Fibroblast of lung (primary cell): ENCODE results near the gene ACTR1A. TPM values are rescaled to one million over a fixed set of nuclear protein-coding genes. Genes with fewer than 3 reads are reported as not detected.

Experiments
- DNase-seq, 2 donors: peaks; one replicate each; pipeline versions ENCODE4 v3.0.0 to v3.0.0-alpha.2; 2010; ENCODE audit warnings: low read depth in 2 of 2
- H2AFZ ChIP-seq: 2 replicates; pipeline ENCODE4 v1.5.1; 2012; ENCODE audit warnings: low read length, control low read depth, inconsistent platforms
- H3K27ac ChIP-seq: 2 replicates; pipeline ENCODE4 v1.5.1; 2011; ENCODE audit warnings: low read length, control low read depth; ENCODE audit not compliant: insufficient read depth
- H3K27me3 ChIP-seq: 2 replicates; pipeline ENCODE4 v1.5.1; 2011; ENCODE audit warnings: mild to moderate bottlenecking, low read length; ENCODE audit not compliant: control insufficient read depth, insufficient read depth
- H3K36me3 ChIP-seq: 2 replicates; pipeline ENCODE4 v1.5.1; 2011; ENCODE audit warnings: low read length; ENCODE audit not compliant: control insufficient read depth, insufficient read depth
- H3K4me1 ChIP-seq: 2 replicates; pipeline ENCODE4 v1.5.1; 2011; ENCODE audit warnings: low read length; ENCODE audit not compliant: control insufficient read depth, insufficient read depth; ENCODE audit errors: extremely low read depth
- H3K4me2 ChIP-seq: 2 replicates; pipeline ENCODE4 v1.5.1; 2011; ENCODE audit warnings: low read length, control low read depth; ENCODE audit not compliant: insufficient read depth; ENCODE audit errors: extremely low read depth
- H3K4me3 ChIP-seq, 4 experiments: fragments of 200-600 bp in 1 of 4; sonication (generic) in 1 of 4; replicated peaks in 1 of 4; 2 replicates each; pipeline ENCODE4 v1.5.1; 2011 to 2016; ENCODE audit warnings: low read length in 4 of 4, low read depth in 3 of 4, mild to moderate bottlenecking in 3 of 4, control low read depth in 2 of 4, inconsistent platforms in 1 of 4, mixed read lengths in 1 of 4; ENCODE audit not compliant: insufficient read depth in 1 of 4; ENCODE audit errors: control extremely low read depth in 1 of 4
- H3K79me2 ChIP-seq: 2 replicates; pipeline ENCODE4 v1.5.1; 2012; ENCODE audit warnings: mild to moderate bottlenecking, low read length, inconsistent platforms; ENCODE audit not compliant: control insufficient read depth, insufficient read depth
- H3K9ac ChIP-seq: 2 replicates; pipeline ENCODE4 v1.5.1; 2011; ENCODE audit warnings: mild to moderate bottlenecking, low read length, control low read depth; ENCODE audit not compliant: insufficient read depth
- H3K9me3 ChIP-seq: 2 replicates; pipeline ENCODE4 v1.5.1; 2012; ENCODE audit warnings: low read depth, low read length; ENCODE audit not compliant: control insufficient read depth, insufficient read depth
- H4K20me1 ChIP-seq: 2 replicates; pipeline ENCODE4 v1.5.1; 2011; ENCODE audit warnings: low read length; ENCODE audit not compliant: control insufficient read depth, insufficient read depth; ENCODE audit errors: extremely low read depth
- EZH2 ChIP-seq: IDR thresholded peaks from 2 replicates; pipeline ENCODE4 v1.5.1; 2012; ENCODE audit warnings: low read length, control low read depth, mild to moderate bottlenecking; ENCODE audit errors: missing control alignments
- polyA plus RNA-seq, 2 donors: library from polyadenylated mRNA; depleted of rRNA in 1 of 2; stranded (reverse) in 1 of 2; unstranded in 1 of 2; fragments of >200 nt; gene quantifications; 2 replicates each; pipeline ENCODE4 v1.2.1, GENCODE V29; 2011 to 2012; ENCODE audit warnings: missing spikeins in 1 of 2
- total RNA-seq: library from RNA; depleted of rRNA; stranded (reverse); fragments of >200 nt; gene quantifications from 2 replicates; pipeline ENCODE4 v1.2.1, GENCODE V29; 2014
- TF ChIP-seq, protein P1 (sequence below), 2 donors: IDR thresholded peaks in 1 of 2; conservative IDR thresholded peaks in 1 of 2; 1 replicate in 1 of 2; 2 replicates in 1 of 2; pipeline ENCODE4 v1.5.1; 2011 to 2012; ENCODE audit warnings: low read length in 2 of 2, control low read depth in 1 of 2, inconsistent platforms in 1 of 2, low read depth in 1 of 2, mild to moderate bottlenecking in 1 of 2

The ACTR1A gene
- total and polyA plus RNA-seq, 2 donors (not counting 1 experiment from before 2014, with no cell fraction given): 125 to 128 TPM

DNA sequence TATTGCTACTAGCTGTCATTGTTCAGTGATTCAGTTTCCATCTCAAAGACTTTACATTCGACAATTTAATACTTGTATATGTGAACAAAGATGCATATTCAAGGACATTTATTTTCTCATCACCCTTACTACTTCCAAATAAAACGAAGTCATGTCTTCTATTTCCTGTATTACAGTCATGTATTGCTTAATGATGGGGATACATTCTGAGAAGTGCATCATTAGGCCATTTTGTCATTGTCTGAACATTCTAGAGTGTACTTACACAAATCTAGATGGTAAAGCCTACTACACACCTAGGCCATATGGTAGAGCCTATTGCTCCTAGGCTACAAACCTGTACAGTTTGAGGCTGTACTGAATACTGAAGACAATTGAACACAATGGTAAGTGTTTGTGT lies 57.7 kb downstream of the ACTR1A start:
- Histone ChIP-seq H3K9ac (no peak overlapping the region), H3K79me2 (no peaks in the 10 kb centered on the region), H3K27ac (no peak overlapping the region), H3K27me3 (peaks cover 2% of the 10 kb centered on the region), H3K4me2 (no peak overlapping the region), H3K4me1 (no peaks in the 10 kb centered on the region), H3K4me3 (no peak overlapping the region), H2AFZ (no peak overlapping the region), H3K9me3 (no peaks in the 10 kb centered on the region), H4K20me1 (no peaks in the 10 kb centered on the region), H3K36me3 (no peaks in the 10 kb centered on the region)
- no peak for DNase-seq
- TF ChIP-seq EZH2: no peak
- TF ChIP-seq, protein P1, sequence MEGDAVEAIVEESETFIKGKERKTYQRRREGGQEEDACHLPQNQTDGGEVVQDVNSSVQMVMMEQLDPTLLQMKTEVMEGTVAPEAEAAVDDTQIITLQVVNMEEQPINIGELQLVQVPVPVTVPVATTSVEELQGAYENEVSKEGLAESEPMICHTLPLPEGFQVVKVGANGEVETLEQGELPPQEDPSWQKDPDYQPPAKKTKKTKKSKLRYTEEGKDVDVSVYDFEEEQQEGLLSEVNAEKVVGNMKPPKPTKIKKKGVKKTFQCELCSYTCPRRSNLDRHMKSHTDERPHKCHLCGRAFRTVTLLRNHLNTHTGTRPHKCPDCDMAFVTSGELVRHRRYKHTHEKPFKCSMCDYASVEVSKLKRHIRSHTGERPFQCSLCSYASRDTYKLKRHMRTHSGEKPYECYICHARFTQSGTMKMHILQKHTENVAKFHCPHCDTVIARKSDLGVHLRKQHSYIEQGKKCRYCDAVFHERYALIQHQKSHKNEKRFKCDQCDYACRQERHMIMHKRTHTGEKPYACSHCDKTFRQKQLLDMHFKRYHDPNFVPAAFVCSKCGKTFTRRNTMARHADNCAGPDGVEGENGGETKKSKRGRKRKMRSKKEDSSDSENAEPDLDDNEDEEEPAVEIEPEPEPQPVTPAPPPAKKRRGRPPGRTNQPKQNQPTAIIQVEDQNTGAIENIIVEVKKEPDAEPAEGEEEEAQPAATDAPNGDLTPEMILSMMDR (conservative IDR thresholded peaks at IDR 0.05 in 1 of 2, IDR thresholded peaks at IDR 0.05 in 1 of 2; ENCODE audit: low read depth in 1 of 2, low read length in 2 of 2): no peak

DNA sequence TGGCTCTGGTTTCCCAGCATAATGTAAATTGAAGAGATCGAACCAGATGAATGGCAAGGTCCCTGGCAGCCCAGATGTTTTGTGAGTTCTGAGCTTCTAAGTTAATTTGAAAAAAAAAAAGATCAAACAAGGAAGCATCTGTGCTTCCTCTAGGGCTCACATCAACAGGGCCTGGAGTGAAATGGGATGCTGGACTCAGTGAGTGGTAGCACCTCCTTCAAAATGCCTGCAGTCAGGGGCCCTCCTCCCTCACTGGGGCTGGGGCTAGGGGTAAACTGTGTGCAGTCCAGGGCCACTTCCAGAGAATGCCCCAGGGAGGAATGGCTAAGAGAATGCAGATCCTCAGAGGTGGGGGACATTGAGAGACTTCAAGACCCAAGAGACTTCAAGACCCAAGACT lies 64.1 kb downstream of the ACTR1A start:
- no peaks in the 10 kb centered on the region for H3K36me3 ChIP-seq
- H3K27me3 ChIP-seq: peaks cover 2% of the 10 kb centered on the region
- no peak overlapping the region for H2AFZ ChIP-seq
- H3K79me2 ChIP-seq: no peaks in the 10 kb centered on the region
- TF ChIP-seq, protein P1 (conservative IDR thresholded peaks at IDR 0.05 in 1 of 2, IDR thresholded peaks at IDR 0.05 in 1 of 2; ENCODE audit: low read depth in 1 of 2, low read length in 2 of 2): no peak
- TF ChIP-seq EZH2: no peak
- no peak for DNase-seq
- H3K4me3 ChIP-seq: no peak overlapping the region
- H3K4me1 ChIP-seq: peaks cover 8% of the 10 kb centered on the region
- H3K27ac ChIP-seq: no peak overlapping the region
- no peaks in the 10 kb centered on the region for H3K9me3 ChIP-seq
- no peak overlapping the region for H3K9ac ChIP-seq
- H4K20me1 ChIP-seq: no peaks in the 10 kb centered on the region
- H3K4me2 ChIP-seq: no peak overlapping the region

DNA sequence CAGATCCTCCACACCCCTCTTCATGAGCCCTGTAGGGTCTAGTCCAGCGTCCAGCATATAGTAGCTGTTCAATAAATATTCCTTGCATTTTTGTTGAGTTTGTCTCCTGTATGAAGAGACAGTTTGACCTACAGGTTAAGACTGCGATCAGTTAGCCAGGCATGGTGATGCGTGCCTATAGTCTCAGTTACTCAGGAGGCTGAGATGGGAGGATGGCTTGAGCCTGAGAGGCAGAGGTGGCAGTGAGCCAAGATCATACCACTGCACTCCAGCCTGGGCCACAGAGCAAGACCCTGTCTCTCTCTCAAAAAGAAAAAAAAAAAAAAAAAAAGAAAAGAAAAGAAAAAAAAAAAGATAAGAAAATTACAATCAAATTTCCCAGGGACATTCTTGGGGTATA lies 65.0 kb downstream of the ACTR1A start:
- no peak overlapping the region for H3K4me3 ChIP-seq
- H3K27me3 ChIP-seq: peaks cover 2% of the 10 kb centered on the region
- DNase-seq: no peak
- H2AFZ ChIP-seq: no peak overlapping the region
- H3K27ac ChIP-seq: no peak overlapping the region
- TF ChIP-seq EZH2: no peak
- TF ChIP-seq, protein P1 (conservative IDR thresholded peaks at IDR 0.05 in 1 of 2, IDR thresholded peaks at IDR 0.05 in 1 of 2; ENCODE audit: low read depth in 1 of 2, low read length in 2 of 2): no peak
- no peak overlapping the region for H3K4me2 ChIP-seq
- H3K79me2 ChIP-seq: no peaks in the 10 kb centered on the region
- H3K9me3 ChIP-seq: no peaks in the 10 kb centered on the region
- no peaks in the 10 kb centered on the region for H4K20me1 ChIP-seq
- H3K36me3 ChIP-seq: no peaks in the 10 kb centered on the region
- peaks cover 8% of the 10 kb centered on the region for H3K4me1 ChIP-seq
- H3K9ac ChIP-seq: no peak overlapping the region
